Breast epithelium (tissue), 3 donors: ENCODE data around the gene LIMCH1.

Source experiments
- CTCF ChIP-seq, 3 donors: fragments of 450-650 bp; IDR thresholded peaks; one replicate each; pipeline ENCODE4 v1.5.1; 2016 to 2017; ENCODE audit warnings: antibody characterized with exemption in 3 of 3, mild to moderate bottlenecking in 3 of 3, moderate library complexity in 3 of 3
- POLR2A ChIP-seq: fragments of 450-650 bp; IDR thresholded peaks from one replicate; pipeline ENCODE4 v1.6.1; 2016; ENCODE audit warnings: antibody characterized with exemption, mild to moderate bottlenecking, moderate library complexity
- POLR2AphosphoS5 ChIP-seq, 3 donors: sonication (generic); formaldehyde crosslinking; IDR thresholded peaks; one replicate each; pipeline ENCODE4 v1.6.1; 2017; ENCODE audit warnings: antibody characterized with exemption in 3 of 3

- no peak for TF ChIP-seq POLR2AphosphoS5 (IDR thresholded peaks at IDR 0.05)
- no peak for TF ChIP-seq CTCF (IDR thresholded peaks at IDR 0.05)
- no peak for TF ChIP-seq POLR2A
Measured at GRCh38 chr4:41532882-41533281, 5.1 kb upstream of the LIMCH1 start.
